Activated T-helper 1 cell treated with Interleukin-2 at 50 U/mL for 16 hours (primary cell): ENCODE results near the gene AGPAT4.
"Not testable (repeated sequence)": the region's sequence is repeated elsewhere in the genome, so short reads cannot be mapped to it uniquely, and the experiment has no call there.

ENCODE experiments used
- DNase-seq: peaks from one replicate; pipeline ENCODE4 v3.0.0-alpha.2; 2020; ENCODE audit warnings: low read depth

Gene AGPAT4

DNA sequence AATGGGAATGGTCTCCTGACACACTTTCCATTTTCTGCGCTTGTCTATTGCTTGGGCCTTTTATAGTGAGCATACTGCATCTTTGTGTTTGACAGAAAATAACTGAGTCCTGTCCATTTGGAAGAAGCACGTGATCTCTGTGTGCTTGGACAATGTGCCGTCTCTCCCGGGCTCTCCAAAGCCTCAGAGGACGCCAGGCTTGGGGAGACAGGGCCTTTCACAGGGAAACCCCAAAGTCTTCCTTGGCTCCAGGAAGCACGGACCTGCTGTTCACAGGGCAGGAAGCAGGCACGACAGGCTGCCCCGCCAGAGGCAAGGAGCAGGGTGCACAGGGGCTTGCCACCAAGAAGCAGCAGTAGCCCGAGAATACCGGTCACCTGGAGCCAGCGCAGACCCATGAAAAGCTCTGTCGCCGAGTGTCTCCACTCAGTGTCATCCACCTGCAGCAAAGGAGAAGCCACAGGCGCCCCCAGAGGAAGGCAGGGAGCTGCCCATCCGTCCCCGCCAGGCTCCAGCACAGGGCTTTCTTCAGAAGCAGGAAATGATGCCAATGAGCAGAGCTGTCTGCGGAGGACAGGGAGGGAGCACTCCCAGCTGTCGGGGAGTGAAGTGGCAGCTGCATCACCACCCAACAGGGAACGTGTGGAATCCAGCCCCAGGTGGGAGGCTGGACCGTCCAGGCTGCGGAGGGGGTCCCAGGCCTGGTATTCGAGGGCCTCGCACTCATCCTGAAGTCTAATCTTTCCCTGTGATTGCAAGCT, 135.1 kb downstream of the AGPAT4 start:
- no peak for DNase-seq

DNA sequence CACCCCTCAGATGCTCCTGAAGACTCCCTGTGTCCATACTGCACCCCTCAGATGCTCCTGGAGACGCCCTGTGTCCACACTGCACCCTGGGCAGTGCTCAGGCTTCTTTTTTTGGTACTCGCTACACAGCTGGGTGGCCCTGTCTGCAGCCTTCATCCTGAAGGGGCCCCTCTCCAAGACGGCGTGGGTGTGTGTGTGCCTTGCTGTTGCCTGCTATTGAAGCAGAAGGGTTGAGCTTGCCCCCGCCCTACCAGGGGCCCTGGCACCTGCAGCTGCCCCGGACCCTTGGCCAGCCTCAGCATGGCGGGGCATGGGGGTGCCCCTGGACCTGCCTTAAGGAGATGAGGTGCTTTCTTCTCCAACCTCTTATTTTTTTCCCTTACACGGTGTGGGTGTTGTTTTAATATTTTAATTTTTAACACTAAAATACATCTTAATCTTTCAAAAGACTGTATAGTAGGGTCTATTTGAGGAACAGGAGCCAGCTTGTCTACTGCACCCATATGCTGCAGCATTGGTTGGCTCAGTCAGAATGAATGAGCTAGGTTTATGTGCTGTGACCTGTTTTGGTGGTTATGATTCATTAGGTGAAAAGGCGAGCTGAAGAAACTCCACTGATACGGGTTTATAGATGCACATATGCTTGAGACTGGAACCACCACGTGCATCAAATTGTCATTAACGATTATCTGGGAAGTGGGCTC, 135.9 kb downstream of the AGPAT4 start:
- no peak for DNase-seq

DNA sequence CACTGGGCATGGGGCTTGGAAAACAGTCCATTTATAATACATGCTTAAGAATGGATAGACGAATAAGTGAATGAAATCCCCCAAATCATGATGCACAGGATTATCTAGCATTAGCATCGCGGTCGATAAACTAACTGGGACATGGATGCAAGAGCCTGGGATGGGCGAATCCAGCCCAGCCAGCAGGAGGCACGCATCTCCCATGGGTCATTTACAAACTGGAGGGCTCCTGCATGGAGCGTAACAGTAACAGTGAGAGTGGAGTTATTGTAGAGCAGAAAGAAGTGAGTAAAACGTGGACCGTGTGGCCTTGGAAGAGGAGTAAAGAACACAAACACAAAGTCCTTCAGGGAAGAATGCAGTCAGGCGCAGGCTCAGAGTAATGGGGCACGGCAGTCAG, 136.5 kb downstream of the AGPAT4 start:
- DNase-seq: no peak

DNA sequence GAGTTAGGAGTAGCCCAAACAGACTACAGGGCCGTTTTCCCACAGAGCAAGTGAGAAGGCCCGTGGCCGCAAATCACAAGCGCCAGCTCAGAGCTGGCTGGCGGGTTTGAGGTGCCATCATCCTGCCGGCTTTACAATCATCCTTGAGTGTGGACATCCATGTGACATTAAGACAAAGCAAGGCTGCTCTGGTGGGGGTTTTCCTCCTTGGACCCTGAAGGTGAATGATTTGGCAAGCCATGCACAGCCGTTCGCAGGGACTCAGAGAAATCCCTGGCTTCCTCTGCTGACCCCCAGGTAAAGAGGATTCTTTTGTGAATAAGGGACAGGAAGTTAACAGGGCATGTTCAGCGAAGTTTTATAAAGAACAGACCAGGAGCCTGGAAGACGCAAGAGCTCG, 137.2 kb downstream of the AGPAT4 start:
- no peak for DNase-seq

DNA sequence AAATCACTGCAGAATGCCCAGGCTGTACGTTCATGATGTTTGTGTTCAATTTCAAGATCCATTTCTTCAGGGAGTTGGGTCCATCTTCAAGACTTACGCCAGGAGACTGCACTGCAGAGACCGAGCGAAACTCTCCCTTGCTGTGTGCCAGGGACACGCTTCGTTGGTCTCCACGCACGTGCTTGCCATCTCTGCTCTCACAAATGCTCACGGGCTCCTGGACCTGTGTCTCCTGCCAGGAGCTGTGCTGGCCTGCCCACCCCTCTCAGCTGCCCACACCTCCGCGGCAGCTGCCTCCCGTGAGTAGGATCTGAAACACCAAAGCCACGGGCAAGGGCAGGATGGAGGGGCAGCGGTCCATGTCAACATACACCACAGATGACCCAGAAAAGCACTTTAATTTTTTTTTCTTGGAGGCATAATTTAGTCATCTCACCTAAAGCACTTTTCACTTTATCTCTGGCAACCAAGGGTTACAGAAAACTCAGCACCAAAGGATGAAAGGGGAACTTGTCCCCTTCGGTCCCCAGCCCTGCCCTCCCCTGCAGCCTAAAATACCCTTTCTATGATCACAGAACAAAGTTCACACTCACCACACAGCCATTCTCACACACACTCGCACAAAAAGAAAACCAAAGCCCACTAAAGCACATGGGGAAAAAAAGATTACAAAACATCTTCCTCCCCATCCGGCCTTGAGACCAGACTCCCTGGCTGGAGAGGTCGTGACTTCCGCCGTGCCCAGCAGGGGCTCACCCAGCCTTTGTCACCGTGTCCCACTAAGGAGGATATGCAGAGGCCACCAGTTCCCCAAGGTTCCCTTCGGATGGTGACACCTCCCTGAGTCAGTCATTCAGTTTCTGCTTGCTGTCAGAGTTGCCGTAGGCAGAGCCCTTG, 137.9 kb downstream of the AGPAT4 start:
- no peak for DNase-seq

DNA sequence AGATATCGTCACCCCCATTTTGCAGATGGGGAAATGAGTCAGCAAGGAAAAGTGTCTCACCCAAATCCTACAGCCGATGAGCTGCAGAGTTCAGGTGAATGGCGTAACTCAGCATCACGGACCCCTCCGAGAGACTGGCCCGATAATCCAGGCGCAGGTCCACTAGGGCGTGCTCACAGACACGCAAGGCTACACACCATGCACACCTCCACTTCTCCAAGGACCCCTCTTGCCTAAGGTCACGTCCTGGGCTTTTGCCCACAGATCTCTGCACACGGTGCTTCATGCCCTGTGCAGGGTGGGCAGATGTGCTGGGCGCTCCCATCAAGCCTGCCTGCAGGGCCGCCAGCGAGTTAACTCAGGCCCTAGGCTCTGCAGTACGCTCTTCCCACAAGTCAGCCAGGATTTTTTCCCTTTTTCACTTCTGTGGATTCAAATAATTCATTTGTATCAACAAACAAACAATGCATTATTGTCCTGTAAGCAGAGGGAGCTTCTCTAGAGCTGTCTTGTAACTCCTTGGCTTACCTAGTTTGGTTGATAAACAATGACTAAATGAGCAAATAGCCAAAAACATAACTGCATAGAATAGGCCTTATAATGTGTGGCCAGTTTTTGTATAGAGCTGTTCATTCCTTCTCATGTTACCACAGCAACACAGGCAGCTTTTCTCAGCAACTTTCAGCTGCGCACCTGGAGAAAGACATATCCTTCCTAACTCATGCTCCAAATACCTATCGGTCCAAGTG, 139.1 kb downstream of the AGPAT4 start:
- no peak for DNase-seq

DNA sequence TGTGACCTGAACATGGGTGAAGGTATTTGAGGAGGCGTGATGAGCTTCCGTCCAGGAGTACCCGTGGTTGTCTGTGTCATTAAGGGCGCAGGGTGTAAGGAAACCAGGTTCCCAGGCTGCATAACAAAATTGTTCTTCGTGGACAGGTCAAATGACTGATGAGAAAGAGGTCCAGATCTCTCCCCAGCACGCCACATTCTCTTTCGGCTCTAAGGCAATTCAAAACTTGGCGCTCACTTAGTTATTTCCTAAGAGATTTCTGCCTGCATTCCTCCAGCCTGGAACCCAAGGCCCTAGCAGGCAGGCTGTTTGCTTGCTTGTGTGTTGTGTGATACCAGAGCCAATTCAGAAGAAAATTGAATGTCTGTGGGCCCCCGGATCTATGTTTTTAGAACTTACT, 139.9 kb downstream of the AGPAT4 start:
- no peak for DNase-seq

DNA sequence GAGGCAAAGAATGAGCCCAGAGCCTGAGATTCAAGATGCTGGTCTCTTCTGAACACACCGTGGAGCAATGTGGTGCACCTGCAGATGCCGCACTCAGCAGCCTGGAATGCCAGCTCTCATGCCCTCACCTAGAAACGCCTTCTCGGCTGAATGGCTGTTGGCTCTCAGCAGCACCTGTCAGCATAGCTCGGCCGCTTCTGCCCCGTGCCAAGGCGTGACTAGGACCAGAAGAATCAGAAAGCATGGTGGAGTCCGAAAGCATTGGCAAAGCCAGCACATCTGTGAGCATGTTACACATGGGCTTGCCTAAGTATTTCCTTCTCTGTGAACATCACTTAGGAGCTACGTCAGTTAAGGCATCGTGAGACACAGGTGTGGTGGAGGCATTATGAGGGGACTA, 141.5 kb downstream of the AGPAT4 start:
- no peak for DNase-seq

DNA sequence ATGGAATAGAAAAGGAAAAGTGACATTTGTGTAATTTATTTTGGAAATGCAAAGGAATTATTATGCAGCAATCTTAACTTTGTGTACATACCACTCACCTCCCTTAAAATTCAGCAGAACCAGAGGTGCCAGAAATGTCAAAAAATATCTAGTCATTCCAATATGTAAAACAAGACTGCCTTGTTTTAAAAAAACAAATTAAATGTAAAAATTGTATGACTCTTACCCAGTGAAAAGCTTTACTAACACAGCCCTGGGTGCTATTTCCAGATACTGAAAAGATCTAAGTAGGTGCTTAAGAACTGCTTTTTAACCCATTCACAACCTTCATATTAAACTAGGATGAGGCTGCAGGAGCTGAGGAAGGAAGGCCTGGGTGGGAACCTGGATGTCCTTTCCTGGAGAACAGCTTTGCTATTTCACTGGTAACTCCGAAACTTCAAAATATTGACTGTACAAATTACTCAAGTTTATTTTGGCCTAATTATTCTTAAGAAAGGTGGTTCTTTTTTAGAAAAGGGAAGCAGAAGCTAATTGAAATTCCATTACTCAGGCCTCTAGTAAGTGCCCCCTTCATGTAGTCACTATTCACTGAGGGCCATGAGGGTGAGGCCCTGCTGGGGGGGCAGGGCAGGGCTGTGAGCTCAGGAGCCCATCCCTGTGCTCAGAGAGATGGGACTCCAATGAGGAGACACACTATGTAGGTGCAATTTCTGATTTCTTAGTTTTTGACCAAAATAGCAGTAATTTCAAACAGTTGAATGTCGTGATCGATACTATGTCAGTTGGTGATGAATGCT, 142.7 kb downstream of the AGPAT4 start:
- DNase-seq: no peak

DNA sequence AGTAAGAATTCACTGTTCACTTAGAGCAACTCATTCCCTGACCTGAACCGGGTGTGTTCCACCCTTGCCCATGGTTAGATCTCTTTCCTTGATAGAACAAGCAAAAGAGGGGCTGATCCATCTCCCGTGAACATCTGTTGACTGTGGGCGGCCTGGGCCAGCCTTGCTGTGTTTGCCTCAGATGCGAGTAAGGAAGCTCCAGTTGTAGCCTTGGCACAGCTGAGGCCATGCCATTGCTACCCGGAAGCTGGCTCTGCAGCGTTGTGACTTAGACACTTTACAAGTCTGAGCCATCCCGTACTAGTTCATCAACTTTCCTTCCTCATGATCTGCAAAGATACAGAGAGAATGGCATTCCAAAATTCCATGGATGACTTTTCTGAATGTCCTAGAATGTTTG, 143.3 kb downstream of the AGPAT4 start:
- no peak for DNase-seq

DNA sequence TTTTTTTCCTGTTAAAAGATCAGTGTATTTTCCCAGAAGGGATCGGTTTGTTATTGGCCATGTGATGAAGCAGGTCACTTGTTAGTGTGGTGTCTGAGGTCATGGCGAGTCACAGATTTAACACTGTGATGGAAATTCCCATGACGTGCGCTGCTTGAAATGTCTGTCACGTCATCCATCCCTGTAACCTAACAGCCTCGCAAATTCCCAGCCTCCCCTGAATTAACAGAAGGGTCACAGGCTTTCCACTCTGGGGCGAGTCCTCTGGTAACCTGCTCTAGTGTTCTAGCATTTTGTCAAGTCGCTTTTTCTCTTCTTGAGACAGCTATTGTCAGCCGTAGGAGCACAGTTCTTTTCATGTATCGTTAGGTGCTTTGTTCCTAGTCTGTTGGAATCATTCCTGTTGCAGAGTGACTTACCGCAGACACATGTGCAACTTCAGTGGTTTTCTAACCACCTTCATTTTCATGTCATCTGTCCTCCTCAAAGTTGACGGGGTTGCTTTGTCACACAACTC, 145.1 kb downstream of the AGPAT4 start:
- no peak for DNase-seq

DNA sequence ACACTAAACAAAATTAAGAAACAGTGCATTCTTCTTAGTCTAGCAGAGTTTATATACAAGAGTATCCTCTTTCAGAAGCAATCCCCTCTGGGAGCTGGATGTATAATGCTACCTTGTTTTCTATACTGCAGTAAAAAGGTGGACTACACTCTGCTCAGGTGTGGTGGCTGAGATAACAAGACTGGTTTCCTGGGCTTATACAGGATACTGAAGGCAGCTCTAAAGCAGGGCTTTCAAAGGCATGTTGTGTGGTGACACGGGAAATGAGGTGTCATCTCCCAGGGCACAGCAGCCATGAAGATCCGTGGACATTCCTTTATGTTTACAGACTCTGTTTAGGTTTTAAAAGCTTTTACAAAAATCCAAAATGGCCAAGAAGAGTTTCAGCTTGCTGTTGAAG, 145.6 kb downstream of the AGPAT4 start:
- no peak for DNase-seq

DNA sequence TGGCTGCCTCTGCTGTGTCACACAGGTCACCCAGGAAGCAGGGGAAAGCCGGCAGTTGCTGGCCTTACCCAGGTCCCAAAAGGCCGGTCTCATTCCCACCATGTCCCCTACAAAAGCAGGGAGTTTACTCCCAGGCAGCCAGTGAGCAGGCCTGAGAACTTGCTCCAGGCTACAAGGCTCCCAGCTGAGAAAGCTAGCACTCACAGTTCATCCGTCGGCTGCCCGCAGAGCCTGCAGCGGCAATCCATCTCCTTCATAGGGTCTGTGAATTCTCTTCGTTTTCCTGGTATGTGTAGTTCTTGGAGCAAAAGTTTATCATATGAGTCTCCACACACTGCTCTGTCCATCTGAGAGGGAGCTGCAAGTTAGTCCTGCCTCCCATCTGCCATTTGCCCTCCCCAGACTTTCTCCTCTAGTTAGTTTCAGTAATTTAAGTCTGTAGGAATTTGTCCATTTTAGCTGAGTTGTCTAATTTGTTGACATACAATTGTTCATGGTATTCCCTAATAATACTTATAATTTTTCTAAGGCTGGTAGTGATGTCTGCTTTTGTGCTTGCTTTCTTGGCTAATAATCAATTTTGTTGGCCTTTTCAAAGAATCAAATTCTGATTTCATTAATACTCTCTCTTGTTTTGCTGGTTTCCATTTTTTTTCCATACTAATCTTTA, 146.7 kb downstream of the AGPAT4 start:
- DNase-seq: no peak

DNA sequence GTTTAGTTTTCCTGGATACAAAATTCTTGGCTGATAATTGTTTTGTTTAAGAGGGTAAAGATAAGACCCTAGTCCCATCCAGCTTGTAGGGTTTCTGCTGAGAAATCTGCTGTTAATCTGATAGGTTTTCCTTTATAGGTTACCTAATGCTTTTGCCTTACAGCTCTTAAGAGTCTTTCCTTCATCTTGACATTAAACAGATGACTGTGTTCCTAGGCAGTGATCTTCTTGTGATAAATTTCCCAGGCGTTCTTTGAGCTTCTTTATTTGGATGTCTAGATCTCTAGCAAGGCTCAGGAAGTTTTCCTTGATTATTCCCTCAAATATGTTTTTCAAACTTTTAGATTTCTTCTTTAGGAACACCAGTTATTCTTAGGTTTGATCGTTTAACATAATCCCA, 148.3 kb downstream of the AGPAT4 start:
- DNase-seq: no peak

DNA sequence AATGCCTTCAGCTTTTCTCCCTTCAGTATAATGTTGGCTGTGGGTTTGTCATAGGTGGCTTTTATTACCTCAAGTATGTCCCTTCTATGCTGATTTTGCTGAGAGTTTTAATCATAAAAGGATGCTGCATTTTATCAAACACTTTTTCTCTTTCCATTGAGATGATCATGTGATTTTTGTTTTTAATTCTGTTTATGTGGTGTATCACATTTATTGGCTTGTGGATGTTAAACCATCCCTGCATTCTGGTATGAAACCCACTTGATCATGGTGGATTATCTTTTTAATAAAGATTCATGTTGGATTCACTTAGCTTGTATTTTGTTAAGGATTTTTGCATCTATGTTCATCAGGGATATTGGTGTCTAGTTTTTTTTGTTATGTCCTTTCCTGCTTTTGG, 150.5 kb downstream of the AGPAT4 start:
- not testable (repeated sequence) for DNase-seq

DNA sequence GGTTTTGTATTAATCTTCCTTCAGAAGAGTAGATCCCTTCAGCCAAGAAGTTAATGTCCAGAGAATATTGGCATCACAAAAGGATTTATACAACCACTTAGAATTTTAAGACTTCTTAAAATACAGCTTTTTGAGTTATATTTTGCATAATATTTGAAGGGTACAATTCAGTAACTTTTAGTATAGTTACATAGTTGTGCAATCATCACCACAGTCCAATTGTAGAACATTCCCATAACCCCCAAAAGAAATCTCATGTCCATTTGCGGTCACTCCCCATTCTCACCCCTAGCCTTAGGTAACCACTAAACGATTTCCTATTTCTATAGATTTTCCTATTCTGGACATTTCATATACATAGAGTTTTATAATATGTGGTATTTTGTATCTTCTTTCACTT, 155.9 kb downstream of the AGPAT4 start:
- no peak for DNase-seq

DNA sequence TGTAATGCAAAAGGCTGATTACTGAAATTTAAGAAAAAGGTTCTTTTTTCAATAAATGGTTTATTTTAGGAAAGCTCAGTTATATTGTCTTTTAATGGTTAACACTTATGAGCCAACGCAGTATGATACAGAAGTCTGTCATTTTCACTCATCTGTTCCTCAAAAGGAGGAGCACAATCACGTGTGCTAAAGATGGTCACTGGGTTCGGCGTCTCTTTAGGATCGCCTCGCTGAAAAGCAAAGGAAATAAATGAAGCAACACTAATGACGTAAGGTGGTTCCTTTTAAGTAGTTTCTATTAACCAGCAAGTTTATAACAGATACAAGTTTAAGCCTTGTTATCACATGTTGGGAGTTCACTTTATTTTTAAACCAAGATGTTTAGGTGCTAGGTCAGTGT, 156.6 kb downstream of the AGPAT4 start:
- DNase-seq: no peak

DNA sequence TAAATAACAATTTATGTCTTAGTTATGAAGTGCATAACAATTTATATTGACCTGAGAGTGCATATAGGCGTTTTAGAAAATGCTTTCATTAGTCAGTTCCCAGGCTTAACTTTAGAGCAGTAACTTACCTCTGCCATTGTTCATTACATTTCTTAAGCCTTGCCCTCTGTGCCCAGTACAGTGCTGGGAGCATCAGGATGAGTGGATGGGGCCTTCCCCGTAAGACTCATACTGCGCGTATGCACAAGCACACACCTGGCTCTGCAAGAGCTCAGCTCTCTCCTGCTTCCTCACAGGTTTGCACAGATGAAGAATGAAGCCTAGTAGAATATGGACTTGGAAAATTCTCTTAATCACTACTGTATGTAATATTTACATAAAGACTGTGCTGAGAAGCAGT, 157.3 kb downstream of the AGPAT4 start:
- no peak for DNase-seq

DNA sequence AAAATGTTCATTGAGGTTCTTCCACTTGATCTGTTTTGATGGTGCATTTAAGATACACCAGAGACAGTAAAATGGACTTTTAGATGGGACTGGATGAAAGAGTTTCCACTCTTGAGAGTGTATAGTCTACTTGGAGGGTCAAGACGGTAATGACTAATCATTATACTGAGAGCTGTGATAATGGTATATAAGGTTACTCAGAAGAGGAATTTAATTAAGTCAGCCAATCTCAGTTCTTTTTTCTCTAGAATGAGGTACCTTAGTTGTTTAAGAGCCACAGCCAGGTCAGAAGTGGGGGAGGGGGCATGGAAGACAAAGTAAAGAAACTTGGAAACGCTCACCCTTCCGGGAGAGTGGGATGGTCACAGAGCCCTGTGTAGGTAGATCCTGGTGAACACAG, 158.4 kb downstream of the AGPAT4 start:
- DNase-seq: no peak

DNA sequence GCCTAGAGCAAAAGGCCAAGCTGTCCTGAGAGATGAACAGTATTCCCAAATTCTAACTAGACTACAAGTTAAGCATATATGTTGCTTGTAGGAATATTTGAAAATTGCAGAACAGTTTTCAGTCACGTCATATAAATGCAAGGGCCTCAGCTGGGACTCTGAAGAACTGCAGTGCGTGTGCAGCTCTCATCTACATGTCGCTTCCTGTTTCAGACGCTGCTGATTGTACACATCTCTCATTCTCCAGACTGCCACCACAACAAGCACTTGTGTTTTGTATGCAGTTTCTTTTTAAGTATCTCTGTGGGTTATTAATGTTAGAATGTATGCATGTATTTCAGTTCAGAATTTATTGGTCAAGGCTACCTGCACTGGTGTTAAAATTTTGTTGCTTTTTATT, 162.6 kb downstream of the AGPAT4 start:
- no peak for DNase-seq
